ENCODE data around the gene MT1E.

DNA sequence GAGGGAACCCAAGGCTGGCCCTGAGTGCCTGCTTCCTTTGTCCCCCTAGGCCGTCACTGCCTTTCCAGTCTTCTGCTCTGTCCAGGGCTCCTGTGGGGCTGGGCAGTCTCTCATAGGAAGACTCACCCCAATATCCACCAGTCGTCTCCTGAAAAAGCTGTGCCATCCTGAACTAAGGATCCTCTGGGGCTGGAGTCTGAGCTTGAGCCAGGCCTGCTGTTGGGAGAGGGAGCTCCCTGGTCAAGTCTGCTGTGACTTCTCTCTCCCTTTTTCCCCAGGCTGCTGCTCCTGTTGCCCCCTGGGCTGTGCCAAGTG is 45.0 kb downstream of the MT1E start:
- TF ChIP-seq EZH2 (IDR thresholded peaks at IDR 0.05) (no peak), ZFX (IDR thresholded peaks at IDR 0.05) (no peak), POLR2A (IDR thresholded peaks at IDR 0.05; ENCODE audit: borderline replicate concordance, extremely low read depth, insufficient read depth, insufficient read length) (no peak), JUND (IDR thresholded peaks at IDR 0.05) (no peak), POLR2AphosphoS5 (IDR thresholded peaks at IDR 0.05; ENCODE audit: low read depth, low read length) (no peak), YY1 (IDR thresholded peaks at IDR 0.05; ENCODE audit: extremely low read depth, insufficient replicate concordance, low read depth, low read length) (no peak)
- TF ChIP-seq, protein P1, sequence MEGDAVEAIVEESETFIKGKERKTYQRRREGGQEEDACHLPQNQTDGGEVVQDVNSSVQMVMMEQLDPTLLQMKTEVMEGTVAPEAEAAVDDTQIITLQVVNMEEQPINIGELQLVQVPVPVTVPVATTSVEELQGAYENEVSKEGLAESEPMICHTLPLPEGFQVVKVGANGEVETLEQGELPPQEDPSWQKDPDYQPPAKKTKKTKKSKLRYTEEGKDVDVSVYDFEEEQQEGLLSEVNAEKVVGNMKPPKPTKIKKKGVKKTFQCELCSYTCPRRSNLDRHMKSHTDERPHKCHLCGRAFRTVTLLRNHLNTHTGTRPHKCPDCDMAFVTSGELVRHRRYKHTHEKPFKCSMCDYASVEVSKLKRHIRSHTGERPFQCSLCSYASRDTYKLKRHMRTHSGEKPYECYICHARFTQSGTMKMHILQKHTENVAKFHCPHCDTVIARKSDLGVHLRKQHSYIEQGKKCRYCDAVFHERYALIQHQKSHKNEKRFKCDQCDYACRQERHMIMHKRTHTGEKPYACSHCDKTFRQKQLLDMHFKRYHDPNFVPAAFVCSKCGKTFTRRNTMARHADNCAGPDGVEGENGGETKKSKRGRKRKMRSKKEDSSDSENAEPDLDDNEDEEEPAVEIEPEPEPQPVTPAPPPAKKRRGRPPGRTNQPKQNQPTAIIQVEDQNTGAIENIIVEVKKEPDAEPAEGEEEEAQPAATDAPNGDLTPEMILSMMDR (IDR thresholded peaks at IDR 0.05 in 2 of 3, conservative IDR thresholded peaks at IDR 0.05 in 1 of 3; ENCODE audit: borderline replicate concordance in 1 of 3, insufficient read depth in 1 of 3, low read depth in 2 of 3, low read length in 2 of 3), result no peak
- TF ChIP-seq, protein P2, sequence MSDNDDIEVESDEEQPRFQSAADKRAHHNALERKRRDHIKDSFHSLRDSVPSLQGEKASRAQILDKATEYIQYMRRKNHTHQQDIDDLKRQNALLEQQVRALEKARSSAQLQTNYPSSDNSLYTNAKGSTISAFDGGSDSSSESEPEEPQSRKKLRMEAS (IDR thresholded peaks at IDR 0.05), result no peak
